K562 (cell line): Measurements from ENCODE around the gene VMP1. TPM values are rescaled to one million over a fixed set of nuclear protein-coding genes. Genes with fewer than 3 reads are reported as not detected.

ENCODE experiments used
- ARID3B ChIP-seq: fragments of 250-450 bp; sonication (Bioruptor Pico); IDR thresholded peaks from 2 replicates; pipeline ENCODE4 v1.4.0; 2020; ENCODE audit warnings: borderline replicate concordance
- ATF1 ChIP-seq, 2 experiments: fragments of 450-650 bp in 1 of 2; IDR thresholded peaks; 2 replicates each; pipeline ENCODE4 v1.6.1; 2016; ENCODE audit warnings: missing compliant biosample characterization in 1 of 2, missing genetic modification characterization in 1 of 2
- ATF6 ChIP-seq: sonication (generic); formaldehyde crosslinking; IDR thresholded peaks from 2 replicates; pipeline ENCODE4 v1.4.0; 2020; ENCODE audit warnings: mild to moderate bottlenecking, missing genetic modification reagents
- BCL6 ChIP-seq: fragments of 250-450 bp; sonication (Bioruptor Pico); IDR thresholded peaks from 2 replicates; pipeline ENCODE4 v1.4.0; 2020
- CREBBP ChIP-seq: IDR thresholded peaks from one replicate; pipeline ENCODE4 v1.6.1; 2012; ENCODE audit warnings: low read depth, mild to moderate bottlenecking, control low read depth, inconsistent platforms, low read length
- CREM ChIP-seq: IDR thresholded peaks from 2 replicates; pipeline ENCODE4 v1.6.1; 2014; ENCODE audit warnings: antibody characterized with exemption, low read depth
- ETS1 ChIP-seq: conservative IDR thresholded peaks from 2 replicates; pipeline ENCODE4 v1.6.1; 2011; ENCODE audit warnings: low read depth, mild to moderate bottlenecking, low read length; ENCODE audit not compliant: control insufficient read depth
- FUS ChIP-seq: fragments of 200-400 bp; formaldehyde crosslinking; optimal IDR thresholded peaks from 2 replicates; pipeline ENCODE3; 2017; ENCODE audit warnings: low read depth, low read length
- HLTF ChIP-seq: fragments of 450-650 bp; IDR thresholded peaks from 2 replicates; pipeline ENCODE4 v1.6.1; 2016
- HNRNPUL1 ChIP-seq: fragments of 200-400 bp; formaldehyde crosslinking; IDR thresholded peaks from 2 replicates; pipeline ENCODE4 v1.6.1; 2017; ENCODE audit warnings: low read length
- KAT2B ChIP-seq: IDR thresholded peaks from one replicate; pipeline ENCODE4 v1.6.1; 2012; ENCODE audit warnings: low read depth, mild to moderate bottlenecking, control low read depth, inconsistent platforms, low read length, moderate library complexity
- KHSRP ChIP-seq: fragments of 450-650 bp; IDR thresholded peaks from 2 replicates; pipeline ENCODE4 v1.6.1; 2017
- NFE2 ChIP-seq: IDR thresholded peaks from 2 replicates; pipeline ENCODE4 v1.6.1; 2014; ENCODE audit warnings: antibody characterized with exemption, low read depth
- NFYB ChIP-seq: IDR thresholded peaks from 2 replicates; pipeline ENCODE4 v1.6.1; 2011; ENCODE audit warnings: mild to moderate bottlenecking, moderate library complexity; ENCODE audit not compliant: insufficient read length; ENCODE audit errors: extremely low read depth
- NRF1 ChIP-seq, 2 experiments: fragments of 450-650 bp; IDR thresholded peaks in 1 of 2; conservative IDR thresholded peaks in 1 of 2; 2 replicates each; pipeline ENCODE4 v1.6.1; 2014; ENCODE audit warnings: mild to moderate bottlenecking in 2 of 2
- NUFIP1 ChIP-seq: fragments of 450-650 bp; IDR thresholded peaks from 2 replicates; pipeline ENCODE4 v1.6.1; 2018; ENCODE audit not compliant: partially characterized antibody
- POU5F1 ChIP-seq: fragments of 150-350 bp; IDR thresholded peaks from 2 replicates; pipeline ENCODE4 v1.6.1; 2014; ENCODE audit warnings: borderline replicate concordance, low read length, low read depth, mild to moderate bottlenecking; ENCODE audit not compliant: partially characterized antibody
- PURB ChIP-seq: sonication (generic); formaldehyde crosslinking; IDR thresholded peaks from 2 replicates; pipeline ENCODE4 v1.9.0; 2021; ENCODE audit warnings: low read depth, mild to moderate bottlenecking, missing genetic modification reagents
- SLC30A9 ChIP-seq: fragments of 250-450 bp; sonication (Bioruptor Pico); IDR thresholded peaks from 2 replicates; pipeline ENCODE4 v1.8.0; 2022; ENCODE audit warnings: mild to moderate bottlenecking, moderate library complexity
- TAF1 ChIP-seq: IDR thresholded peaks from 2 replicates; pipeline ENCODE4 v1.6.1; 2011; ENCODE audit warnings: mild to moderate bottlenecking, low read length, moderate library complexity; ENCODE audit not compliant: insufficient read depth, control insufficient read depth, severe bottlenecking; ENCODE audit errors: extremely low read depth
- TFAM ChIP-seq: fragments of 250-450 bp; sonication (Bioruptor Pico); conservative IDR thresholded peaks from 2 replicates; pipeline ENCODE4 v1.5.0; 2021; ENCODE audit warnings: mild to moderate bottlenecking, moderate library complexity
- U2AF1 ChIP-seq: fragments of 200-400 bp; formaldehyde crosslinking; optimal IDR thresholded peaks from 2 replicates; pipeline ENCODE3; 2017; ENCODE audit warnings: mild to moderate bottlenecking, low read depth, low read length, moderate library complexity
- USF1 ChIP-seq: sonication (generic); formaldehyde crosslinking; IDR thresholded peaks from 2 replicates; pipeline ENCODE4 v1.9.0; 2022; ENCODE audit warnings: mild to moderate bottlenecking, missing genetic modification reagents
- ZFX ChIP-seq: sonication (generic); formaldehyde crosslinking; IDR thresholded peaks from 2 replicates; pipeline ENCODE4 v1.8.0; 2022; ENCODE audit warnings: mild to moderate bottlenecking, missing genetic modification reagents, moderate library complexity
- ZNF12 ChIP-seq: sonication (generic); formaldehyde crosslinking; IDR thresholded peaks from 2 replicates; pipeline ENCODE4 v1.4.0; 2020; ENCODE audit warnings: mild to moderate bottlenecking, missing genetic modification reagents
- ZNF274 ChIP-seq: IDR thresholded peaks from 2 replicates; pipeline ENCODE4 v1.6.1; 2011; ENCODE audit warnings: low read depth, mild to moderate bottlenecking, low read length, moderate library complexity, borderline replicate concordance
- polyA plus RNA-seq, 8 experiments: library from polyadenylated mRNA; depleted of rRNA in 4 of 8; stranded (reverse) in 5 of 8; unstranded in 3 of 8; fragments of >200 nt; fragmentation: Nextera tagmentation in 2 of 8; fragmentation: Illumina TruSeq in 1 of 8; extraction: Ambion mirVana in 2 of 8; extraction: Trizol in 1 of 8; gene quantifications; 2 replicates each; pipeline versions ENCODE4 v1.2.1 to v1.2.3, GENCODE V29; 2011 to 2014; ENCODE audit warnings: inconsistent platforms in 1 of 8, missing spikeins in 1 of 8
- total RNA-seq, 7 experiments: library from RNA; depleted of rRNA in 6 of 7; stranded (reverse); fragments of >200 nt in 6 of 7; fragmentation: Illumina TruSeq in 2 of 7; extraction: Trizol in 2 of 7; gene quantifications; 2 replicates each; pipeline versions ENCODE4 v1.2.1 to v1.2.3, GENCODE V29; 2011 to 2021; ENCODE audit warnings: low replicate concordance in 1 of 7

VMP1 gene
- total and polyA plus RNA-seq, 9 of the 15 experiments (the other 6 are each of a cell fraction or from before 2014, with no cell fraction given): 123 to 304 (median 151) TPM

GRCh38 chr17:59702304-59702703 lies 5.2 kb upstream of the VMP1 start (continued):
- no peak for TF ChIP-seq CREBBP
- TF ChIP-seq NFYB: no peak
- no peak for TF ChIP-seq ARID3B
- no peak for TF ChIP-seq TFAM (CRISPR knock-in tag)
- no peak for TF ChIP-seq NUFIP1
- no peak for TF ChIP-seq NFE2
- no peak for TF ChIP-seq BCL6
- TF ChIP-seq TAF1: peak; percentile 45
- 0 out of 2 replicates have a peak, but pooled peaks have one; percentile 24 for TF ChIP-seq CREM
- no peak for TF ChIP-seq ZNF12
- TF ChIP-seq ZFX (CRISPR knock-in tag): no peak
- TF ChIP-seq PURB (CRISPR knock-in tag): no peak
- no peak for TF ChIP-seq FUS
- no peak for TF ChIP-seq HNRNPUL1
- no peak for TF ChIP-seq ETS1
- TF ChIP-seq U2AF1: no peak
- TF ChIP-seq KAT2B: no peak
- no peak for TF ChIP-seq ATF1 (CRISPR knock-in tag; IDR thresholded peaks at IDR 0.05)
- TF ChIP-seq ATF1 (tag; IDR thresholded peaks at IDR 0.05): no peak
- peak; percentile 64; the same call in 1 of the 2 replicates for TF ChIP-seq ZNF274
- no peak for TF ChIP-seq SLC30A9 (CRISPR knock-in tag)
- no peak for TF ChIP-seq HLTF
- peak; percentile 30; the same call in 1 of the 2 replicates for TF ChIP-seq KHSRP
- TF ChIP-seq NRF1 (conservative IDR thresholded peaks at IDR 0.05 in 1 of 2, IDR thresholded peaks at IDR 0.05 in 1 of 2): no peak; a peak in 1 of 4 replicates
- TF ChIP-seq USF1: no peak
- no peak for TF ChIP-seq POU5F1
- TF ChIP-seq ATF6 (CRISPR knock-in tag): no peak
